WI38 (cell line): ENCODE data around the gene BSN.

Source experiments
- H3K4me3 ChIP-seq: 2 replicates; pipeline ENCODE4 v1.5.1; 2011; ENCODE audit warnings: low read depth, mild to moderate bottlenecking, control low read depth, low read length
- TF ChIP-seq, protein P1 (sequence below): IDR thresholded peaks from 2 replicates; pipeline ENCODE4 v1.5.1; 2012; ENCODE audit warnings: low read depth, mild to moderate bottlenecking, control low read depth, low read length

Gene BSN

DNA sequence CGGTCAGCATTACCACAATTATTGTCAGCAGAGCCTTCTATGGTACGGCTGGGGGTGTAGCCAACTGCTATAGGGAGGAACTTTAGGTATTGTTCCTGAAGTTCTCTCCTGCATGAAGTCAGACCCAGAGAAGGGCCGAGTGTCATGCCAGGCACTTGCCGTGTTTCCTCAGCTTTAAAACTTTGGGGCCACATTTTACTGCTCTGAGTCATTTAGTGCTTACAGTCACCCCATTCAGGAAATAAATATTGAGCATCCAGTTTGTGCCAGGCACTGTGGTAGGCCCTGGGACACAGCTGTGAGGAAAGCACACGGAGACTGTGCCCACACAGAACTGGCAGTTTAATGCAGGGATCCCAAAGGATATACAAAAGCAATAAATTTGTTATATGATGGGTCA is 65.4 kb downstream of the BSN start:
- TF ChIP-seq, protein P1, sequence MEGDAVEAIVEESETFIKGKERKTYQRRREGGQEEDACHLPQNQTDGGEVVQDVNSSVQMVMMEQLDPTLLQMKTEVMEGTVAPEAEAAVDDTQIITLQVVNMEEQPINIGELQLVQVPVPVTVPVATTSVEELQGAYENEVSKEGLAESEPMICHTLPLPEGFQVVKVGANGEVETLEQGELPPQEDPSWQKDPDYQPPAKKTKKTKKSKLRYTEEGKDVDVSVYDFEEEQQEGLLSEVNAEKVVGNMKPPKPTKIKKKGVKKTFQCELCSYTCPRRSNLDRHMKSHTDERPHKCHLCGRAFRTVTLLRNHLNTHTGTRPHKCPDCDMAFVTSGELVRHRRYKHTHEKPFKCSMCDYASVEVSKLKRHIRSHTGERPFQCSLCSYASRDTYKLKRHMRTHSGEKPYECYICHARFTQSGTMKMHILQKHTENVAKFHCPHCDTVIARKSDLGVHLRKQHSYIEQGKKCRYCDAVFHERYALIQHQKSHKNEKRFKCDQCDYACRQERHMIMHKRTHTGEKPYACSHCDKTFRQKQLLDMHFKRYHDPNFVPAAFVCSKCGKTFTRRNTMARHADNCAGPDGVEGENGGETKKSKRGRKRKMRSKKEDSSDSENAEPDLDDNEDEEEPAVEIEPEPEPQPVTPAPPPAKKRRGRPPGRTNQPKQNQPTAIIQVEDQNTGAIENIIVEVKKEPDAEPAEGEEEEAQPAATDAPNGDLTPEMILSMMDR: no peak
- H3K4me3 ChIP-seq: no peak overlapping the region

DNA sequence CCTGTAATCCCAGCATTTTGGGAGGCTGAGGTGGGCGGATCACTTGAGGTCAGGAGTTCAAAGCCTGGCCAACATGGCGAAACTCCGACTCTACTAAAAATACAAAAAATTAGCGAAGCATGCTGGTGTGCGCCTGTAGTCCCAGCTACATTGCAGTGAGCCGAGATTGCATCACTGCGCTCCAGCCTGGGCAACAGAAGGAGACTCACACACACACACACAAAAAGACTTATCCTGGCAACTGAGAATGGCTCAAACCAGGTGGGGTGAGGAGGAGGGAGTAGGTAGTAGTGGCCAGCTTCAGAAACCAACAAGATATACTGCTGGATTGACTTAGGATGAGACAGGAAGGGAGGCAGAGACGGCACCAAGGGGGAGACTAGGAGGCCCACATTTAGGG is 66.5 kb downstream of the BSN start:
- TF ChIP-seq, protein P1: no peak
- no peak overlapping the region for H3K4me3 ChIP-seq

DNA sequence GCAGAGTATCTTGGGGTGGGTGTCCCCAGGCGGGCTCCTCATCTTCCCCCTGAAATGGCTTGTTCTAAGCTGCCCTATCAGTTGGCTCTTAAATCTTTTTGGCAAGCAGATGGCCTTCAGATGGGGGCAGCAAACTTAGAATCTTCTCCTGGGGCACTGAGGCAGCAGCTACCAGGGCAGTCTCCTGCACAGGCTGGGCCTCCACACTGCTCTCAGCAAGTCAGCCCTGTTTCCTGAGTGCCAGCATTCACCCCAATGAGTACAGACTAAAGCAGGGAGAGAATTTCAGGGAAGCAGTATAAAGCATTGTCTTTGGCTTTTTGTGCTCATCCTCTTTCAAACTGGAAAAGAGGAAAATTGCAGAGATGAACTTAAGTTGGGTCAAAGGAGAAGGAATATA is 68.8 kb downstream of the BSN start:
- TF ChIP-seq, protein P1: no peak
- H3K4me3 ChIP-seq: no peak overlapping the region

DNA sequence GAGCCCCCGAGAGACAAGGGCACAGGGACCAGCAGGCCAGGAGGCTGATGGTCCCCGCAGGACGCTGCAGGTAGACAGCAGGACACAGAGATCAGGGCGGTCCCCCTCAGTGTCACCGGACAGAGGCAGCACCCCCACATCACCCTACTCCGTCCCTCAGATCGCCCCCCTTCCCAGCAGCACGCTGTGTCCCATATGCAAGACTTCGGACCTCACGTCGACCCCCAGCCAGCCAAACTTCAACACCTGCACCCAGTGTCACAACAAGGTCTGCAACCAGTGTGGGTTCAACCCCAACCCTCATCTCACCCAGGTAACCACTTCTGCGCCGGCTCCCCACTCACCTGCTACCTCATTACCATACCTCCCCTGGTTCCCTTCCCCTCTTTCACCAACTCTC is 70.8 kb downstream of the BSN start:
- H3K4me3 ChIP-seq: no peak overlapping the region
- TF ChIP-seq, protein P1: no peak

DNA sequence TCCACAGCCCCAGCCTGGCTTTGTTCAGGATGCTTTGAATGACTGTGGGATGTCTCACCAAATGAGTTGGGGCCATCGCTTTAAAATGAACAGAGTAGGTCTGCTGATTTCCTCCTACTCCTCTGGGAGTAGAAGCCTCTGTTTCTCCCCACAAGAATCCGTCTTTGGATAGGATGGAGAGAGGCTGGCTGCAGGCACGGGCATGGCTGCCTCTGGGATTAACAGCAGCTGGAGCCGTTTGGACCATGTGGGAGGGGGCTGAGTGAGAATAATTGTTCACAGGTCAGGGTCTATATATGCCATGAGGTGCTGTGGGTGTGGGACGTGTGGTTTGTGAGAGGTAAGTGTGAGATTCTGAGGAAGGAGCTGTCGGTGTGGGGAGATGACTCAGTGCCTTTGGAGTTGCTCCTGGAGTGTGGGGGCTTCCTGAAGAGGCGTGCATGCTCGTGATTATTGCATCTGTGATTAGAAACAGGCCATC is 71.9 kb downstream of the BSN start:
- H3K4me3 ChIP-seq: no peak overlapping the region
- TF ChIP-seq, protein P1: no peak

DNA sequence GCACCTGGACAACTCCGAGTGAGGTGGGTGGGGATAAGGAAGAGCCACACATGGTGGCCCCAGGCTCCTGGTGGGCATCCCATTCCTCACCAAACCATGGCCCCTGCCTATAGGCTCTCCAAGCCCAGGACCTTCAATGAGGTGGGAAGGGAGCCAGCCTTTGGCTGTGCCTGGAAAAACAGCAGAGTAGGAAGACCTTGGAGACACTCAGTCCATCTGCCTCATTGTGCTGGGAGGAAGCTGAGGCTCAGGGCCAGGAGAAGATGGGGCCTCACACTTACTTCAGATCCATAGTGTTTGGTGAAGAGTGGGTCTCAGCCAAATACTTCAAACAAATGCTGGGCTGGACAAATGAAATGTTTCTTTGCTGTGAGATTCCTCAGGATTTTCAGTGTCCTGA is 72.5 kb downstream of the BSN start:
- TF ChIP-seq, protein P1: no peak
- H3K4me3 ChIP-seq: no peak overlapping the region

DNA sequence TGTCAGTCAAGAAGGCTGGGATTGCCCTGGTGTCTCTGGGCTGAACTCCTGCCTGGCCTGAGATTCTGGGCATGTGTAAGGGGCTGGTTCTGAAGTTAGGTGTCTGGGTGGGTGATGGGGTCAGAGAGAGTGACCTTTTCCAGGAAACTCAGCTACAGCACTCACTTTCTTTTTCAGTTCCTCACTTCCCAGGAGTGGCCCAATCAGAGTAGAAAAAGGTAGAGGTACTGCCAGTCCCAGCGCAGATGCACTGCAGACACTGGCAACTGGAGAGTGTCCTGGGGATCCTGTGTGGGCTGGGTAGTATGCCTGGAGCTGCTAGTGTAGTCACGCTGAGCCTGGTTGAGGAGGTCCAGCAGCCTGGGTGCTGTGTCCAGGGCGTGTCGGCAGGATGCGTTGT is 73.4 kb downstream of the BSN start:
- H3K4me3 ChIP-seq: no peak overlapping the region
- TF ChIP-seq, protein P1: no peak
